Thoracic aorta (tissue), 2 donors: ENCODE results near the gene FGFR3. TPM values are rescaled to one million over a fixed set of nuclear protein-coding genes. Genes with fewer than 3 reads are reported as not detected.
A peak's percentile ranks its signal among the peaks of the same experiment; 100 is the strongest.

Experiments used
- ATAC-seq: fragments of 150-250 bp; one replicate; pipeline ENCODE4 v1.8.0; 2017; ENCODE audit warnings: low read depth; ENCODE audit not compliant: insufficient number of reproducible peaks, low FRiP score
- DNase-seq: peaks from one replicate; pipeline ENCODE4 v3.0.0-alpha.2; 2020; ENCODE audit warnings: low spot score
- H3K27ac ChIP-seq, 2 donors: fragments of 200-600 bp; sonication (generic); 1 replicate in 1 of 2; 2 replicates in 1 of 2; pipeline ENCODE4 v1.5.1; 2016; ENCODE audit warnings: mild to moderate bottlenecking in 2 of 2, moderate library complexity in 2 of 2
- H3K27me3 ChIP-seq: fragments of 200-600 bp; sonication (generic); replicated peaks from 2 replicates; pipeline ENCODE4 v1.6.0; 2016; ENCODE audit warnings: mild to moderate bottlenecking; ENCODE audit not compliant: insufficient read depth
- H3K36me3 ChIP-seq: fragments of 200-600 bp; sonication (generic); one replicate; pipeline ENCODE4 v1.5.1; 2016
- H3K4me1 ChIP-seq, 2 donors: fragments of 200-600 bp; sonication (generic); 1 replicate in 1 of 2; 2 replicates in 1 of 2; pipeline versions ENCODE4 v1.5.1 to v1.6.0; 2016; ENCODE audit warnings: low read depth in 2 of 2, mild to moderate bottlenecking in 1 of 2; ENCODE audit not compliant: control insufficient read depth in 1 of 2
- H3K4me3 ChIP-seq: fragments of 200-600 bp; sonication (generic); 2 replicates; pipeline ENCODE4 v1.5.1; 2016; ENCODE audit warnings: mild to moderate bottlenecking
- H3K9me3 ChIP-seq: fragments of 200-600 bp; sonication (generic); 2 replicates; pipeline ENCODE4 v1.5.1; 2016
- total RNA-seq, 2 donors: library from RNA; depleted of rRNA; stranded (reverse); fragments of >200 nt; gene quantifications; one replicate each; pipeline versions ENCODE4 v1.1.0 to v1.2.3, GENCODE V29; 2016
- TF ChIP-seq, protein P1 (sequence below): fragments of 200-600 bp; sonication (generic); IDR thresholded peaks from one replicate; pipeline ENCODE4 v1.5.1; 2019; ENCODE audit warnings: antibody characterized with exemption

Gene FGFR3
- total RNA-seq, 2 donors from 2014 or later = 0.68 to 1.4 TPM

DNA sequence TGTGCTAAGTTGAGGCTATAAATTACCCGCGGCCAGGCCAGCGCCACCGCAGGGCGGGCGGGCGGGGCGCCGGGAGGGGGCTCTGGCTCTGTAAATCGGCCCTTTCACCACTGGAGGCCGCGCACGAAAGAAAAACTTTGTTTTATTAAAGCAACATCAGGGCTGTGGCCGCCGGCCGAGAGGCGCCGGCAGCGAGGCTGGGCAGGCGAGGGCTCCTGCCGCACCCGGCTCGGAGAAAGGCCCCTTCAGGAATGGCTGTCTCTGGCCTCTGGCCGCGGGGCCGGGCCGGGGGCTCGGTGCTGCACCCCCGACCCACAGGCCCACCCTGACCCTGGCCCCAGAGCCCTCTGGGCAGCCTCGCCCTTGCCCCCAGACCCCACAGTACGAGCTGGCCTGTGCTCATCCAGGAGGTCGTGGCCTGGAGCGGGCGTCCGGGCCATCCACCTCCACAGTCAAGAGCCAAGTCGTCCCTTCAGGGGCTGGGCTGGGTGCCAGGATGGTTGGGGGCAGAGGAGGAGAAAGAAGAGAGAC lies 29.5 kb upstream of the FGFR3 start:
- no peaks in the 10 kb centered on the region for H3K27me3 ChIP-seq
- ATAC-seq (no peak), DNase-seq (no peak)
- H3K4me1 ChIP-seq = peaks cover 3 to 11% of the 10 kb centered on the region in 2 donors
- H3K9me3 ChIP-seq = no peaks in the 10 kb centered on the region
- no peak overlapping the region for H3K27ac ChIP-seq
- TF ChIP-seq, protein P1, sequence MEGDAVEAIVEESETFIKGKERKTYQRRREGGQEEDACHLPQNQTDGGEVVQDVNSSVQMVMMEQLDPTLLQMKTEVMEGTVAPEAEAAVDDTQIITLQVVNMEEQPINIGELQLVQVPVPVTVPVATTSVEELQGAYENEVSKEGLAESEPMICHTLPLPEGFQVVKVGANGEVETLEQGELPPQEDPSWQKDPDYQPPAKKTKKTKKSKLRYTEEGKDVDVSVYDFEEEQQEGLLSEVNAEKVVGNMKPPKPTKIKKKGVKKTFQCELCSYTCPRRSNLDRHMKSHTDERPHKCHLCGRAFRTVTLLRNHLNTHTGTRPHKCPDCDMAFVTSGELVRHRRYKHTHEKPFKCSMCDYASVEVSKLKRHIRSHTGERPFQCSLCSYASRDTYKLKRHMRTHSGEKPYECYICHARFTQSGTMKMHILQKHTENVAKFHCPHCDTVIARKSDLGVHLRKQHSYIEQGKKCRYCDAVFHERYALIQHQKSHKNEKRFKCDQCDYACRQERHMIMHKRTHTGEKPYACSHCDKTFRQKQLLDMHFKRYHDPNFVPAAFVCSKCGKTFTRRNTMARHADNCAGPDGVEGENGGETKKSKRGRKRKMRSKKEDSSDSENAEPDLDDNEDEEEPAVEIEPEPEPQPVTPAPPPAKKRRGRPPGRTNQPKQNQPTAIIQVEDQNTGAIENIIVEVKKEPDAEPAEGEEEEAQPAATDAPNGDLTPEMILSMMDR = no peak
- no peaks in the 10 kb centered on the region for H3K36me3 ChIP-seq
- H3K4me3 ChIP-seq = peak overlapping the region; percentile 66

DNA sequence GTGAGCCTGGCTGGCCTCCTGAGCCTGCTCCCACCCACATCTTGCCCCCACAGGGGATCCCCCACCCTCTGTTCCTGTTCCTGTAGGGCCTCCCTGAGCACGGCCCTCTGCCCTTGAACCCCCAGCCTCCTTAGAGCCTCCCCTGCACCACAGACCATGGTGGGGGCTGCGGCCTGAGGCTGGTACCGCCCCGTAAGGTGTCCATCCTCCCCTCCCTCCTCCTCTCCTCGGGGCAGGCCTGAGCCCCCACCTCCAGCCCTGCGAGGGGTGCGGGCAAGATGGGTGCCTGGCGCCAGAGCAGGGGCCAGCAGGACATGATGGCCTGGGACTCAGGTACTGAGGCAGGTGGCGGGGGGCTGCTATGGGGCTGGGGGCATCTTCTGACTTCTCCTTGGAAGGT lies 28.4 kb upstream of the FGFR3 start:
- H3K36me3 ChIP-seq = no peaks in the 10 kb centered on the region
- no peaks in the 10 kb centered on the region for H3K9me3 ChIP-seq
- ATAC-seq = no peak
- no peaks in the 10 kb centered on the region for H3K27me3 ChIP-seq
- H3K27ac ChIP-seq = no peak overlapping the region
- no peak for DNase-seq
- H3K4me1 ChIP-seq = peaks cover 3 to 11% of the 10 kb centered on the region in 2 donors
- H3K4me3 ChIP-seq = no peak overlapping the region
- TF ChIP-seq, protein P1 = no peak

DNA sequence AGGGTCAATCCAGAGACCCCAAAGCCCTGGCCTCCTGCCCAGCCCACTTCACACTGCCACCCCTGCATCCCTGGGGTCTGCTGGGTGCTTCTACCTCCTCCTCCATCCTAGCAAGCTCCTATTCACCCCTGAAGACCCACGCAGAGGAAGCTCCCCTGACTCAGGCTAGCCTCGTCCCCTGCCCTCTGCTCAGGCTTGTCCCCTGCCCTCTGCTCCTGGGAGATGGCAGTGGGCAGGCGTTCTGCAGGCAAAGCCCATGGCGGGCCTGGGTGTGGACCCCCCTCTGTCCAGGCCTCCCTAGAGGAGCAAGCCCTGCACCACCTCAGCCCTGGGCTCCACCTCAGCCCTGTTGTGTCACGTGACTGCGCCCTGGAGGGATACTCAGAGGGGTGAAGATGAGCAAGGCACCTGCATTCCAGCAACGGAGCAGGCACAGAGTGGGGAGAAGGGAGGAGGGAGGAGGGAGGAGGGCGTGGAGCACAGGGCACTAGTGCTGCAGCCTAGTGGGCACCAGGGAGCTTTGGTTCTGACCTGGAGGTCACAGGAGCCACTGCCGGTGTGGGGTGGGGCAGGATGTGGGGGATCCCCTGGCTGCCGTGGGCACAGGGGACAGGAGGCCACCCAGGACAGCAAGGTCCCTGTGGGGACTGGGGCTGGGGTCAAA lies 27.6 kb upstream of the FGFR3 start:
- no peak overlapping the region for H3K4me3 ChIP-seq
- H3K4me1 ChIP-seq = peaks cover 3 to 11% of the 10 kb centered on the region in 2 donors
- ATAC-seq (no peak), DNase-seq (no peak)
- no peaks in the 10 kb centered on the region for H3K9me3 ChIP-seq
- H3K27me3 ChIP-seq = no peaks in the 10 kb centered on the region
- H3K27ac ChIP-seq = no peak overlapping the region
- no peaks in the 10 kb centered on the region for H3K36me3 ChIP-seq
- TF ChIP-seq, protein P1 = no peak

DNA sequence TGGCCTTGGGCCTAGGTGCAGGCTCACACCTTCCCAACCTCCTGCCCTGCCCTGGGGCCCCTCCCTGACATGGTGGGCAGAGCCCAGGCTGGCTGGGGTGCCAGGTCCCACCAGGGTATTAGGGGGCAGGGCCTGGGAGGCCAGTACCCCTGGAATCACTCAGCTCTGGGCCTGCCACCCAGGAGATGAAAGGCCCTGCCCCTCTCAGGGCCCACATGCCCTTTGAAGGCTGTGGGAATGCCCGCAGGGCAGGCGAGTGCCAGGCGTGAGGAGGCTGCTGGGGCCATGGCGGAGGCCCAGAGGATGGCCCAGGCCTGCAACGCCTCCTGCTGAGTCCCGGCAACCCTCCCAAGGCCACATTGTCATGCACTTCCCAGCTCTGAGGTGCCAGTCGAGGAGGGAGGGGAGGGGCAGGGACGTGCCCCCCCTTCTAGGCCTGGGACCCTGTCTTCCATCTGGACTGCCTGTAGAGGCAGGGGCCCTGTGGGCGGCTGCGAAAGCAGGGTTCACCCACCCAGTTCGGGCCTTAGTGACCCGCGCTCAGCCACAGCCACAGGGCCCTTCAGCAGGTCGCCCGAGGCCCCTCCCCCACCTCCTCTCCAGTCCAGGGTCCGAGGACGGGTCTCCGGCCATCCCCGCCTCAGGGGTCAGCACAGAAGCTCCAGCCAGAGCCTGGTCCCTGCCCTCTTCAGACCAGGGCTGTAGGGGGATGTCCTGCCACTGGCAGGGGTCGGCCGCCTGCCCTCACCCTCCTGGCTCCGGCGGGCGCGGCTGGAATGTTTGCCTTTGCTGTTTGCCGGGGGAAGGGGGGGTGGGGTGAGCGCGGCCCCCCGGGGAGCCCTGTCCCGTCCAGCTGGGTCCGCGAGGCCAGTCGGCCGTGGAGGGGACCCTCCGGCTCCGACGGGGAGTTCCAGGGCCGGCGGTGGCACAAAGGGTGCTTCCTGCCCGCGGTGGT lies 26.7 kb upstream of the FGFR3 start:
- Histone ChIP-seq H3K4me1 (peaks cover 3 to 11% of the 10 kb centered on the region in 2 donors), H3K36me3 (no peaks in the 10 kb centered on the region), H3K4me3 (peak overlapping the region; percentile 51), H3K27ac (no peak overlapping the region), H3K27me3 (no peaks in the 10 kb centered on the region), H3K9me3 (no peaks in the 10 kb centered on the region)
- DNase-seq = no peak
- TF ChIP-seq, protein P1 = no peak
- ATAC-seq = no peak
